ENCODE results near the gene MEAF6. TPM values are rescaled to one million over a fixed set of nuclear protein-coding genes. Genes with fewer than 3 reads are reported as not detected.
A peak's percentile ranks its signal among the peaks of the same experiment; 100 is the strongest.
"Not testable (repeated sequence)": the region's sequence is repeated elsewhere in the genome, so short reads cannot be mapped to it uniquely, and the experiment has no call there.

Gene MEAF6
- total RNA-seq (10 to 100 TPM; 38.7 to 71.3 (median 64.1) TPM), polyA plus RNA-seq (100 to 1,000 TPM in 1 of 2 donors, 10 to 100 TPM in 1; 62.1 to 108 TPM)
- long read RNA-seq, donor 1, transcript MEAF6-203 (6 exons, 2,005 nt): minor isoform, 5 of 425 reads
- long read RNA-seq, donor 1, transcript MEAF6-206 (8 exons, 1,408 nt): minor isoform, 11 of 425 reads
- long read RNA-seq, donor 1, transcript MEAF6-201 (7 exons, 1,525 nt): major isoform, 390 of 425 reads
- long read RNA-seq, donor 1, transcript MEAF6-202 (6 exons, 603 nt): minor isoform, 5 of 425 reads
- long read RNA-seq, donor 1, partial matches to known transcripts: 2 of 425 reads
- long read RNA-seq, donor 1, other reads (novel, unspliced or antisense): 12 of 425 reads
- long read RNA-seq, donor 2, transcript MEAF6-203 (6 exons, 2,005 nt): minor isoform, 6 of 82 reads
- long read RNA-seq, donor 2, transcript MEAF6-201 (7 exons, 1,525 nt): major isoform, 62 of 82 reads
- long read RNA-seq, donor 2, partial matches to known transcripts: 5 of 82 reads
- long read RNA-seq, donor 2, other reads (novel, unspliced or antisense): 0 of 82 reads
- long read RNA-seq, donor 3, transcript MEAF6-201 (7 exons, 1,525 nt): major isoform, 84 of 99 reads
- long read RNA-seq, donor 3, partial matches to known transcripts: 4 of 99 reads
- long read RNA-seq, donor 3, other reads (novel, unspliced or antisense): 5 of 99 reads

DNA sequence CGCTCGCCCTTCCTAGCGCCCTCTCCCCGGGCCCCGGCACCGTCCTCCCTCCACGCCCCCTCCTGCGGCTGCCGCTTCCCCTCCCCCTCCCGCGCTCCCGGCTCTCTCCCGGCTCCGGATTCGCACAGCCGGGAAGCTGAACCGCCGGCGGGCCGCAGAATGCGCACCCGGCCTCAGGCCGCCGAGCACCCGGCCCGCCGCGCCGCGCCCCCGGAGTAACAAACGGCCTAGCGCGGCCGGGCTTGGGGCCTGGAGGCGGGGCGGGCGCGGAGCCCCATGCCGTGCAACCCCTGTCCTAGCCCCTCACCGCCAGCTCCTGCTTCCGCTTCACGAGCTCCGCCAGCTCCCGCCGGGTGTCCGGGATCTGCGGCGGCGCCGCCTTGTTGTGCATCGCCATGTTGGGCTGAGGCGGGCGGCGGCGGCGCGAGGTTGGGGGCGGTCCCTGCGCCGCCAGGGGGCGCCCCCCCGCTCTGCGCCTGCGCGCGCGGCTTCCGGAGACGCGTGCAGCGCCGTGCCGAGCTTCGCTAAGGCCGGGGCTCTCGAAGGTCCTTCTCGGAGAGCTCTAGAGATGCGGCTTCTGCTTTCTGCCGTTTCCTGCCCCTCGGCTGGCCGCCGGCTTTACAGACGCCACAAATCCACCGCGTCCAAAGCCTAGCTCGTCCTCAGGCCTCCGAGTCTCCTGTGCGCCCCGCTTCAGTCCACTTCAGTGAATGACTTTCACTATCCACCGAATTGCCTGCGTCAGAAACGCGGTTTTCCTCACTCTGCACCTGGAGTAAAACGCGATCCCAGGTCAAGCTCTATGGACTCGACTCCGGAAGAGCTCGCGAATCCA is at the start of gene MEAF6:
Gene MEAF6 (minus strand): TSS at position 417 of the 835 bp plus-strand sequence. CDS start 20 bp downstream, at position 397.
- intact Hi-C loops (cut with DNase I): no loop called here
- peak within 1 kb of the TSS; percentile 70 to 83 for H3K27ac ChIP-seq
- H3K9me3 ChIP-seq: no peaks in the 10 kb centered on the region
- 1% methylated on average over 26 to 100 of the region's 100 CpGs for WGBS, 3 donors
- DNase-seq: peak; percentile 77 to 88 (median 84)
- H3K27me3 ChIP-seq: no peaks in the 10 kb centered on the region
- no peaks in the 10 kb centered on the region for H3K36me3 ChIP-seq
- H3K4me1 ChIP-seq (ENCODE audit: insufficient read depth): peaks cover 10% of the 10 kb centered on the region
- peak within 1 kb of the TSS; percentile 62 for H3K4me3 ChIP-seq
- TF ChIP-seq EP300 (IDR thresholded peaks at IDR 0.05): no peak
- TF ChIP-seq POLR2A (IDR thresholded peaks at IDR 0.05): peak; percentile 73
- TF ChIP-seq, protein P1, sequence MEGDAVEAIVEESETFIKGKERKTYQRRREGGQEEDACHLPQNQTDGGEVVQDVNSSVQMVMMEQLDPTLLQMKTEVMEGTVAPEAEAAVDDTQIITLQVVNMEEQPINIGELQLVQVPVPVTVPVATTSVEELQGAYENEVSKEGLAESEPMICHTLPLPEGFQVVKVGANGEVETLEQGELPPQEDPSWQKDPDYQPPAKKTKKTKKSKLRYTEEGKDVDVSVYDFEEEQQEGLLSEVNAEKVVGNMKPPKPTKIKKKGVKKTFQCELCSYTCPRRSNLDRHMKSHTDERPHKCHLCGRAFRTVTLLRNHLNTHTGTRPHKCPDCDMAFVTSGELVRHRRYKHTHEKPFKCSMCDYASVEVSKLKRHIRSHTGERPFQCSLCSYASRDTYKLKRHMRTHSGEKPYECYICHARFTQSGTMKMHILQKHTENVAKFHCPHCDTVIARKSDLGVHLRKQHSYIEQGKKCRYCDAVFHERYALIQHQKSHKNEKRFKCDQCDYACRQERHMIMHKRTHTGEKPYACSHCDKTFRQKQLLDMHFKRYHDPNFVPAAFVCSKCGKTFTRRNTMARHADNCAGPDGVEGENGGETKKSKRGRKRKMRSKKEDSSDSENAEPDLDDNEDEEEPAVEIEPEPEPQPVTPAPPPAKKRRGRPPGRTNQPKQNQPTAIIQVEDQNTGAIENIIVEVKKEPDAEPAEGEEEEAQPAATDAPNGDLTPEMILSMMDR (IDR thresholded peaks at IDR 0.05): peak; percentile 32 to 85 (median 84)

DNA sequence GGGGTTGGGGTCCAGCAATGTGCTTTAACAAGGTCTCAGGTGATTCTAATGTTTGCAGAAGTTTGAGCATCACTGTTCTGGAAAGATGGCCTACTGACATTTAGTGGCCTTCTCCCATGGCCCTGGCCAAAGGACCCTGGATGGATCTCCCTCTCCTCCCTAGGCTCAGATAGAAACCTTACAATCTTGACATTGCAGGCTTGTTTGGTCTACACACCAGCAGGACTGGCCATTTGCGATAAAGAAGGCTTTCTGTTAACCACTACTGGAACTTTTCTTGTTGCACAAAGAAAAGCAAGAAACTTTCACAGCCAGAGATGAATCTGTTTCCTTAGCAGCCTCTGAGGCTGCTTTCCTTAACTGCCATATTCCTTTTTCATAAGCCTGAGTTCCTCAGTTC is 48.4 kb upstream of the MEAF6 start:
- intact Hi-C loops (cut with DNase I): no loop called here
- H3K36me3 ChIP-seq: no peaks in the 10 kb centered on the region
- TF ChIP-seq EP300 (IDR thresholded peaks at IDR 0.05) (no peak), POLR2A (IDR thresholded peaks at IDR 0.05) (no peak)
- WGBS, 3 donors: 15 to 52% (median 22%) methylated on average over 1 of the region's 1 CpG
- H3K4me1 ChIP-seq (ENCODE audit: insufficient read depth): peaks cover 1% of the 10 kb centered on the region
- no peak overlapping the region for H3K27ac ChIP-seq
- H3K4me3 ChIP-seq: no peak overlapping the region
- H3K27me3 ChIP-seq: no peaks in the 10 kb centered on the region
- DNase-seq: no peak
- H3K9me3 ChIP-seq: no peaks in the 10 kb centered on the region

DNA sequence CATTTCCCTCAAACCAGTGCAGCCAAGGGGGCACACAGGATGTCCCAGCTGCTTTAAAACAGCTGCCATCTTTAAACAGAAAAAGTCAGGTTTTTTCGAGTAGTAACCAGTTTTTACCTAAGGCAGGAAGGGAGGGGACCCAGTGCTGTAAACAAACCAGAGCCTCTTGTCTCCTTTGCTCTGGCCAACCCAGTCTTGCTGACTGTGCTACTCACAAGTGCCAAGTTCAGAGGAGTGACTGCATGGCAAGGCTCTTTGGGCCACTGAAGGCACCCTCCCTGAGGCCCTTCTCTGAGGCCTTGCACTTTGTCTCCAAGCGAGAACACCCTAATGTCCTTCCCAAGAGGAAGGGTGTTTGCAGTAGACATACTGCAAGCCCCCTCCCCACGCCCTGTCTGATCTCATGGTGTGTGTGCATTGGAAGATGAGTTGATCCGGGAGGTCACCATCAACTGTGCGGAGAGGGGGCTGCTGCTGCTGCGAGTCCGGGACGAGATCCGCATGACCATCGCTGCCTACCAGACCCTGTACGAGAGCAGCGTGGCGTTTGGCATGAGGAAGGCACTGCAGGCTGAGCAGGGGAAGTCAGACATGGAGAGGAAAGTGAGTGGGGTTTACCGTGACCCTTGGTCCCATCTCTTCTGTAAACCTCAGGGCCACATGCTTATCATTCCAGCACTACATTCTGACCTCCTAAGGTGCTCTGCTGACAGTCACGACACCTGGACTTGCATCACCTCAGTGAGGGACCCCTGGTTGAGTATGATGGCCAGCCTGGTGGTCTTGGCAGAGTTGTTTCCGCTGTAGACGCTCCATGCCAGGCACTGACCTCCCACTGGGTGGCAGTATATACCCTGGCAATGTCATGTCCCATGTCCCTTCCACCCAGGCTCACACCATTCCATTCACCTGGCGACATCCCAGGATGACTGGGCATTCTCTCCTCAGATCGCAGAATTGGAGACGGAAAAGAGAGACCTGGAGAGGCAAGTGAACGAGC is 46.9 kb upstream of the MEAF6 start:
- no peak overlapping the region for H3K27ac ChIP-seq
- H3K9me3 ChIP-seq: no peaks in the 10 kb centered on the region
- WGBS, 3 donors: 88 to 93% (median 90%) methylated on average over 21 of the region's 21 CpGs
- intact Hi-C loops (cut with DNase I): no loop called here
- H3K27me3 ChIP-seq: no peaks in the 10 kb centered on the region
- peak in 1 of 5 donors; percentile 28 for DNase-seq
- no peak overlapping the region for H3K4me3 ChIP-seq
- peaks cover 5% of the 10 kb centered on the region for H3K4me1 ChIP-seq (ENCODE audit: insufficient read depth)
- TF ChIP-seq, protein P1 (IDR thresholded peaks at IDR 0.05): no peak
- TF ChIP-seq POLR2A (IDR thresholded peaks at IDR 0.05) (no peak), EP300 (IDR thresholded peaks at IDR 0.05) (no peak)
- no peaks in the 10 kb centered on the region for H3K36me3 ChIP-seq

DNA sequence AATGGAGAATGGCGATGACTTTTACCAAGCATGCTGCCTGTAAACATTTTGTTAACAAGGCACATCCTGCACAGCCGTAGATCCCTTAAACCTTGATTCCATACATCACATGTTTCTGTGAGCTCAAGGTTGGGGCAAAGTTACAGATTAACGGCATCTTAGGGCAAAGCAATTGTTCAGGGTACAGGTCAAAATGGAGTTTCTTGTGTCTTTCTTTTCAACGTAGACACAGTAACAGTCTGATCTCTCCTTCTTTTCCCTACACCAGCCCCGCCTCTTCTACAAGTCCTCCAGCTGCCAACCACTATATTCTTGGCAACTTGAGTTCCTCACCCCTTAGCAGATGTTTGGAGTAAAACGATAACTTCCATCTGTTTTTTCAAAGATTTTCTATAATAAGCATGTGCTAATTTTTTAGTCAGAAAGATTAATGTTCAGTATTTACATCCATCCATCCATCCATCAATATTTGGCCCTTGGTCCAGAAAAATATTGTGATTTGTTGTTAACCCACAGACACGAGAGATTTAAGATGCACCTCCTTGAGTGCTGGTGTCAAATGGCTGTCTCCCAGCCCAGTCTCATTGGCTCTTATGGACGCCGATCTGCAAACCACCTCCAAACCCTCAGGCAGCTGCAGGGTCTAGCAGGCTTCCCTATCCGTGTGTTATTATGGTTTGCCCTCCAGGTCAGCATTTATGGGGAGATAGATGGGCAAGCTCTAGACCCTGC is 46.0 kb upstream of the MEAF6 start:
- TF ChIP-seq, protein P1 (IDR thresholded peaks at IDR 0.05): no peak
- TF ChIP-seq EP300 (IDR thresholded peaks at IDR 0.05) (no peak), POLR2A (IDR thresholded peaks at IDR 0.05) (no peak)
- H3K4me1 ChIP-seq (ENCODE audit: insufficient read depth): peaks cover 5% of the 10 kb centered on the region
- no peaks in the 10 kb centered on the region for H3K36me3 ChIP-seq
- H3K4me3 ChIP-seq: no peak overlapping the region
- WGBS, 3 donors: 30 to 54% (median 34%) methylated on average over 10 of the region's 10 CpGs
- no peak for DNase-seq
- no peaks in the 10 kb centered on the region for H3K9me3 ChIP-seq
- no peaks in the 10 kb centered on the region for H3K27me3 ChIP-seq
- intact Hi-C loops (cut with DNase I): no loop called here
- no peak overlapping the region for H3K27ac ChIP-seq

DNA sequence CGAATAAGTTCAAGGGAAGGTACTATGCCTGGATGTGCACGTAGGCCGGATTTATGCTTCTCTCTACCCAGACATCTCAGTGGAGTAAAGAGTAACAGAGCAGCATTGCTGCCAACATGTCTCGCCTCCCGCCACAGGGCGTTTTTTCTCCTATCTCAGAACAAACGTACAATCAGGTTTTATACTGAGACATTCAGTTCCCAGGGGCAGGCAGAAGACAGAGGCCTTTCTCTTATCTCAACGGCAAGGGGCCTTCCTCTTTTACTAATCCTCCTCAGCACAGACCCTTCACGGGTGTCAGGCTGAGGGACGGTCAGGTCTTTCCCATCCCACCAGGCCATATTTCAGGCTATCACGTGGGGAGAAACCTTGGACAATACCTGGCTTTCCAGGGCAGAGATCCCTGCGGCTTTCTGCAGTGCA is 45.4 kb upstream of the MEAF6 start:
- H3K4me3 ChIP-seq; intact Hi-C loops (cut with DNase I); DNase-seq; H3K36me3 ChIP-seq; H3K27me3 ChIP-seq; H3K4me1 ChIP-seq (ENCODE audit: insufficient read depth); H3K27ac ChIP-seq; H3K9me3 ChIP-seq: not testable (repeated sequence)
- 19 to 48% (median 22%) methylated on average over 12 of the region's 12 CpGs for WGBS, 3 donors
